Measurements from ENCODE around the gene VWA5B1.

GRCh38 chr1:20311289-20311688, 20.6 kb downstream of the VWA5B1 start:
- TF ChIP-seq EZH2 (IDR thresholded peaks at IDR 0.05; ENCODE audit: low read length, unreplicated experiment) (no peak), CTCF (conservative IDR thresholded peaks at IDR 0.05; ENCODE audit: low read depth, low read length) (no peak), EZH2phosphoT487 (IDR thresholded peaks at IDR 0.05; ENCODE audit: borderline replicate concordance, low read length) (no peak)

Data from PC-3 (cell line).